T-cell (primary cell): Measurements from ENCODE around the gene INPP4B. TPM values are rescaled to one million over a fixed set of nuclear protein-coding genes. Genes with fewer than 3 reads are reported as not detected.
A peak's percentile ranks its signal among the peaks of the same experiment; 100 is the strongest.

Experiments
- ATAC-seq, 4 experiments: fragments of 200-7000 bp in 3 of 4; fragments of 150-1000 bp in 1 of 4; cut with Tn5 transposase; replicated peaks in 1 of 4; 1 replicate in 3 of 4; 2 replicates in 1 of 4; pipeline ENCODE4 v1.10.0; 2021; ENCODE audit warnings: moderate library complexity in 3 of 4, mild to moderate bottlenecking in 2 of 4, moderate number of reproducible peaks in 1 of 4
- CTCF ChIA-PET, 2 donors: fragments of 300-600 bp; sonication (Branson Sonifier 250); formaldehyde crosslinking; loops; one replicate each; lab custom pipeline; 2022; ENCODE audit warnings: antibody characterized with exemption in 2 of 2; lab: Charles Lee
- POLR2A ChIA-PET, 2 donors: fragments of 300-600 bp; sonication (Branson Sonifier 250); formaldehyde crosslinking; loops; one replicate each; lab custom pipeline; 2022; ENCODE audit warnings: antibody characterized with exemption in 2 of 2; lab: Charles Lee
- DNase-seq, 35 experiments: peaks; one replicate each; pipeline versions ENCODE4 v3.0.0 to v3.0.0-alpha.2; 2013 to 2023
- H3K27ac ChIP-seq: one replicate; pipeline ENCODE4 v1.5.1; 2013; ENCODE audit warnings: low read length
- H3K27me3 ChIP-seq, 2 experiments: replicated peaks in 1 of 2; 1 replicate in 1 of 2; 2 replicates in 1 of 2; pipeline versions ENCODE4 v1.6.1 to v1.7.0; 2013; ENCODE audit warnings: low read length in 1 of 2, mixed read lengths in 1 of 2; ENCODE audit not compliant: control insufficient read depth in 2 of 2, insufficient read depth in 2 of 2; ENCODE audit errors: extremely low read depth in 1 of 2
- H3K36me3 ChIP-seq, 2 donors: 1 replicate in 1 of 2; 2 replicates in 1 of 2; pipeline versions ENCODE4 v1.6.1 to v1.7.0; 2013; ENCODE audit warnings: low read length in 1 of 2; ENCODE audit not compliant: control insufficient read depth in 2 of 2, insufficient read depth in 1 of 2; ENCODE audit errors: extremely low read depth in 1 of 2
- H3K4me1 ChIP-seq, 2 experiments: 1 replicate in 1 of 2; 2 replicates in 1 of 2; pipeline versions ENCODE4 v1.6.1 to v1.7.0; 2013; ENCODE audit warnings: low read length in 2 of 2, mixed read lengths in 1 of 2; ENCODE audit not compliant: insufficient read depth in 2 of 2, control insufficient read depth in 1 of 2; ENCODE audit errors: extremely low read depth in 1 of 2
- H3K4me3 ChIP-seq, 2 donors: 1 replicate in 1 of 2; 2 replicates in 1 of 2; pipeline versions ENCODE4 v1.5.1 to v1.7.0; 2013; ENCODE audit warnings: mild to moderate bottlenecking in 2 of 2, low read length in 1 of 2, moderate library complexity in 1 of 2; ENCODE audit not compliant: control insufficient read depth in 1 of 2; ENCODE audit errors: extremely low read depth in 1 of 2
- H3K9me3 ChIP-seq: 2 replicates; pipeline ENCODE4 v1.7.0; 2013
- H3K27ac Mint-ChIP-seq, 2 donors: one replicate each; pipeline ENCODE4 v1.8.0; 2020 to 2021; ENCODE audit warnings: mild to moderate bottlenecking in 2 of 2, mixed read lengths in 2 of 2
- H3K27me3 Mint-ChIP-seq, 2 donors: one replicate each; pipeline ENCODE4 v1.8.0; 2021 to 2022; ENCODE audit warnings: mixed read lengths in 2 of 2
- H3K36me3 Mint-ChIP-seq: one replicate; pipeline ENCODE4 v1.8.0; 2021; ENCODE audit warnings: mixed read lengths
- H3K4me1 Mint-ChIP-seq, 3 donors: one replicate each; pipeline ENCODE4 v1.8.0; 2020 to 2022; ENCODE audit warnings: mixed read lengths in 3 of 3, mild to moderate bottlenecking in 1 of 3
- H3K4me3 Mint-ChIP-seq, 3 donors: one replicate each; pipeline ENCODE4 v1.8.0; 2020 to 2022; ENCODE audit warnings: mild to moderate bottlenecking in 3 of 3, mixed read lengths in 3 of 3, moderate library complexity in 3 of 3
- H3K9me3 Mint-ChIP-seq, 3 donors: one replicate each; pipeline ENCODE4 v1.8.0; 2020 to 2022; ENCODE audit warnings: mixed read lengths in 3 of 3
- WGBS: methylation state at CpG from one replicate; pipeline ENCODE4 v1.1.5; 2013; ENCODE audit warnings: missing lambda C conversion rate; ENCODE audit not compliant: insufficient coverage; 5-methylcytosine and 5-hydroxymethylcytosine counted together
- total RNA-seq, 35 experiments: library from RNA in 6 of 35; stranded (reverse) in 6 of 35; fragments of 120-200 nt in 1 of 35; gene quantifications; one replicate each; pipeline versions ENCODE4 v1.2.1 to v1.2.4 and lab custom pipeline; 2013 to 2026

Gene INPP4B
- total RNA-seq, 5 donors from 2014 or later (not counting 1 experiment from before 2014, with no cell fraction given), result 47.4 to 99.7 (median 71.3) TPM

DNA sequence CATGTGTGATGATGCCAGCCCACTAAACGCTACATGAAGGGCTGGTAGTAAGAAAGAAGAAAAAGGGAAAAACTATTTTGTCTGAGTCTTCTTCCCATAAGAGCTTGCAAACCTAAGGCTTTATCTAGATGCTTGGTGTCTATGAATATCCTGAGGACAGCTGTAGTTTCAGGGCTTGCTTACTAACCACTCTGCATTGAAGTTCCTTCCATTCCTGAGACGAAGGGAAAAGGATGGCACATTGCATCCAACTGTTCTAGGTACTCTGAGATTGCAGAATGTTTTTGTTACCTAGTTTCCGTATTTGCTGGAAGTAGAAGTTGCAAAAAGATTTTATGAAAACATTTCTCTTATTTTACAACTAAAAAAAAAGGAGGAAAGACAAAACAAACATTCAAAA lies 665.1 kb downstream of the INPP4B start:
- Mint-ChIP-seq H3K27me3 (no peaks in the 10 kb centered on the region), H3K27ac (no peak overlapping the region), H3K4me1 (peaks cover 0 to 25% (median 11%) of the 10 kb centered on the region in 3 donors), H3K4me3 (no peak overlapping the region), H3K36me3 (peaks cover 39% of the 10 kb centered on the region), H3K9me3 (no peaks in the 10 kb centered on the region)
- 100% methylated on average over 1 of the region's 3 CpGs for WGBS
- ChIA-PET POLR2A (no interaction called here), CTCF (no interaction called here)
- Histone ChIP-seq H3K4me1 (no peaks in the 10 kb centered on the region), H3K36me3 (peaks cover 0 to 31% of the 10 kb centered on the region in 2 donors), H3K27me3 (no peaks in the 10 kb centered on the region), H3K4me3 (no peak overlapping the region), H3K27ac (no peak overlapping the region), H3K9me3 (no peaks in the 10 kb centered on the region)
- no peak for ATAC-seq
- no peak for DNase-seq

- H3K9me3 ChIP-seq, result no peaks in the 10 kb centered on the region
- Mint-ChIP-seq H3K27ac (peak overlapping the region; percentile 34 to 49), H3K4me3 (no peak overlapping the region), H3K36me3 (peaks cover 62% of the 10 kb centered on the region), H3K4me1 (peaks cover 20 to 36% (median 36%) of the 10 kb centered on the region in 3 donors), H3K27me3 (no peaks in the 10 kb centered on the region), H3K9me3 (no peaks in the 10 kb centered on the region)
- ChIA-PET CTCF (interaction anchor here in 1 of 2 donors (1.2 kb wide), 1 partner anchor 9 kb away, joined by 3 read pairs; no protein-coding TSS in a partner anchor), POLR2A (no interaction called here)
- ATAC-seq, result no peak
- H3K27me3 ChIP-seq, result no peaks in the 10 kb centered on the region
- no peak overlapping the region for H3K4me3 ChIP-seq
- H3K4me1 ChIP-seq, result no peaks in the 10 kb centered on the region
- no peak overlapping the region for H3K27ac ChIP-seq
- no peak for DNase-seq
- peaks cover 0 to 42% of the 10 kb centered on the region in 2 donors for H3K36me3 ChIP-seq
Observed at GRCh38 chr4:142169216-142169615, 676.9 kb downstream of the INPP4B start.

DNA sequence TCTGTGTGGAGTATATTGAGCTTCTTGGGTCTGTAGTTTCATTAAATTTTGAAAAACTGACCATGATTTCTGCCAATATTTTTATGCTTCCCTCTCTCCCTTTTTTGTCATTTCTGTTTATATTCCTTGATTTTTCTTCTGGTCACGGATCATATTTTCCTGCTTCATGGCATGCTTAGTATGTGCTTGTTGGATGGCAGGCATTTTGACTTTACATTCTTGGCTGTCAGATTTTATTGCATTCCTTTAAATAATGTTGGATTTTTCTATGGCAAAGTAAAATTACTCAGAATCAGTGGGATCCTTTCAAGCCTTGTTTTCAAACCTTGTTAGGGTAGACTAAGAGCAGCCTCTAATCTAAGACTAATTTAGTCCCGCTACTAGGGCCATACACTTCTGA lies 677.9 kb downstream of the INPP4B start:
- Mint-ChIP-seq H3K27ac (peak overlapping the region in 1 of 2 donors; percentile 2), H3K27me3 (no peaks in the 10 kb centered on the region), H3K4me1 (peaks cover 19 to 31% (median 31%) of the 10 kb centered on the region in 3 donors), H3K36me3 (peaks cover 63% of the 10 kb centered on the region), H3K9me3 (no peaks in the 10 kb centered on the region), H3K4me3 (no peak overlapping the region)
- Histone ChIP-seq H3K4me3 (no peak overlapping the region), H3K27me3 (no peaks in the 10 kb centered on the region), H3K27ac (no peak overlapping the region), H3K9me3 (no peaks in the 10 kb centered on the region), H3K36me3 (peaks cover 0 to 38% of the 10 kb centered on the region in 2 donors), H3K4me1 (no peaks in the 10 kb centered on the region)
- CTCF ChIA-PET, result no interaction called here
- POLR2A ChIA-PET, result interaction anchor here in 1 of 2 donors (0.7 kb wide), 1 partner anchor 181 kb away, joined by 3 read pairs; no protein-coding TSS in a partner anchor
- DNase-seq (no peak), ATAC-seq (no peak)
- no CpG with 5 or more reads among the region's 2 CpGs for WGBS

- H3K4me3 Mint-ChIP-seq, result no peak overlapping the region
- H3K36me3 ChIP-seq, result peaks cover 0 to 21% of the 10 kb centered on the region in 2 donors
- peaks cover 20 to 35% (median 31%) of the 10 kb centered on the region in 3 donors for H3K4me1 Mint-ChIP-seq
- 73% methylated on average over 3 of the region's 4 CpGs for WGBS
- DNase-seq (no peak), ATAC-seq (no peak)
- no peaks in the 10 kb centered on the region for H3K9me3 Mint-ChIP-seq
- POLR2A ChIA-PET, result no interaction called here
- H3K27me3 ChIP-seq, result no peaks in the 10 kb centered on the region
- H3K27ac Mint-ChIP-seq, result peak overlapping the region; percentile 68 to 80
- H3K4me1 ChIP-seq, result no peaks in the 10 kb centered on the region
- H3K36me3 Mint-ChIP-seq, result peaks cover 64% of the 10 kb centered on the region
- no peak overlapping the region for H3K4me3 ChIP-seq
- CTCF ChIA-PET, result no interaction called here
- H3K9me3 ChIP-seq, result no peaks in the 10 kb centered on the region
- no peaks in the 10 kb centered on the region for H3K27me3 Mint-ChIP-seq
- H3K27ac ChIP-seq, result no peak overlapping the region
Observed at GRCh38 chr4:142164767-142165500, 681.2 kb downstream of the INPP4B start.

DNA sequence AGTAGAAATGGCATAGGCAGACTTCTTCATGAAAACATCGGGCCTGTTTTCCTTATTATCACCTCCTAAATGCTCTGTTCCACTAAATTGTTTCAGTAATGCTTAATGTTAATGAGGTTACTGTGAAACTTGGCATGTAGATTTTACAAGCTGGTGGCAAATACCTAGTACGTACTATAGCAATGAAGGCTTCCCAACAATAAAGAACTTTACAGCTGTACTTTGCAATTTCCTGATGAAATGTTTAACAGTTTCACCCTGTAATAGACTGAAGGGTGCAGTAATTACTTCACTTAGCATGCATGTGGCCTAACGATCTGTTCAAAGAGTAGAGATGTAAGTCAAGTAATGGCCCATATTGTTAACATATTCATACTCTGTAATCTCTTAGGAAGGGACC lies 685.0 kb downstream of the INPP4B start:
- no peak overlapping the region for H3K27ac Mint-ChIP-seq
- Histone ChIP-seq H3K4me3 (no peak overlapping the region), H3K9me3 (no peaks in the 10 kb centered on the region), H3K27ac (no peak overlapping the region), H3K4me1 (no peaks in the 10 kb centered on the region), H3K36me3 (peaks cover 0 to 26% of the 10 kb centered on the region in 2 donors), H3K27me3 (no peaks in the 10 kb centered on the region)
- DNase-seq, result no peak
- H3K4me1 Mint-ChIP-seq, result peaks cover 14 to 31% (median 15%) of the 10 kb centered on the region in 3 donors
- H3K27me3 Mint-ChIP-seq, result no peaks in the 10 kb centered on the region
- POLR2A ChIA-PET, result interaction anchor here in 1 of 2 donors (0.7 kb wide), 1 partner anchor 569 kb away, joined by 4 read pairs; no protein-coding TSS in a partner anchor
- no peak overlapping the region for H3K4me3 Mint-ChIP-seq
- no CpG with 5 or more reads among the region's 3 CpGs for WGBS
- no peaks in the 10 kb centered on the region for H3K9me3 Mint-ChIP-seq
- peaks cover 72% of the 10 kb centered on the region for H3K36me3 Mint-ChIP-seq
- CTCF ChIA-PET, result interaction anchor here in 1 of 2 donors (1.1 kb wide), 1 partner anchor 8 kb away, joined by 3 read pairs; no protein-coding TSS in a partner anchor
- ATAC-seq, result no peak

- H3K4me3 ChIP-seq, result no peak overlapping the region
- H3K9me3 ChIP-seq, result no peaks in the 10 kb centered on the region
- Mint-ChIP-seq H3K36me3 (peaks cover 71% of the 10 kb centered on the region), H3K4me1 (peaks cover 14 to 30% (median 15%) of the 10 kb centered on the region in 3 donors), H3K27me3 (no peaks in the 10 kb centered on the region), H3K9me3 (no peaks in the 10 kb centered on the region), H3K27ac (peak overlapping the region in 1 of 2 donors; percentile 39), H3K4me3 (no peak overlapping the region)
- no CpG with 5 or more reads among the region's 2 CpGs for WGBS
- H3K27ac ChIP-seq, result no peak overlapping the region
- ChIA-PET CTCF (interaction anchor here (0.6 to 1.1 kb wide), 2 partner anchors 9 to 855 kb away, joined by 3 read pairs; no protein-coding TSS in a partner anchor), POLR2A (interaction anchor here in 1 of 2 donors (0.5 kb wide), 1 partner anchor 8 kb away, joined by 8 read pairs; no protein-coding TSS in a partner anchor)
- ATAC-seq (no peak), DNase-seq (no peak)
- H3K36me3 ChIP-seq, result peaks cover 0 to 26% of the 10 kb centered on the region in 2 donors
- H3K4me1 ChIP-seq, result no peaks in the 10 kb centered on the region
- H3K27me3 ChIP-seq, result no peaks in the 10 kb centered on the region
Observed at GRCh38 chr4:142160509-142160908, 685.6 kb downstream of the INPP4B start.
